Right kidney (tissue), 1 donor: Measurements from ENCODE around the gene JARID2.

Source experiments
- DNase-seq: peaks from one replicate; pipeline ENCODE4 v3.0.0-alpha.2; 2016

Gene JARID2

GRCh38 chr6:15423286-15423993 lies 177.6 kb downstream of the JARID2 start:
- DNase-seq, result no peak

- DNase-seq, result no peak
These were observed 180.1 kb downstream of the JARID2 start for GRCh38 chr6:15425947-15426346.

- no peak for DNase-seq
These were observed 180.5 kb downstream of the JARID2 start for GRCh38 chr6:15426395-15426794.

GRCh38 chr6:15426901-15427300 lies 181.0 kb downstream of the JARID2 start:
- no peak for DNase-seq

- no peak for DNase-seq
These were observed 181.6 kb downstream of the JARID2 start for GRCh38 chr6:15427331-15428070.

- no peak for DNase-seq
These were observed 183.6 kb downstream of the JARID2 start for GRCh38 chr6:15429141-15430110.

- no peak for DNase-seq
These were observed 184.3 kb downstream of the JARID2 start for GRCh38 chr6:15430186-15430585.

GRCh38 chr6:15430931-15431405 lies 185.1 kb downstream of the JARID2 start:
- no peak for DNase-seq

GRCh38 chr6:15431762-15432483 lies 186.1 kb downstream of the JARID2 start:
- no peak for DNase-seq

- DNase-seq, result no peak
These were observed 187.6 kb downstream of the JARID2 start for GRCh38 chr6:15433511-15433861.

GRCh38 chr6:15434263-15434662 lies 188.4 kb downstream of the JARID2 start:
- no peak for DNase-seq

- no peak for DNase-seq
These were observed 189.0 kb downstream of the JARID2 start for GRCh38 chr6:15434823-15435380.

- no peak for DNase-seq
These were observed 189.6 kb downstream of the JARID2 start for GRCh38 chr6:15435468-15435867.

- DNase-seq, result no peak
These were observed 190.6 kb downstream of the JARID2 start for GRCh38 chr6:15436451-15436850.

GRCh38 chr6:15437090-15437635 lies 191.3 kb downstream of the JARID2 start:
- DNase-seq, result no peak

- DNase-seq, result no peak
These were observed 193.6 kb downstream of the JARID2 start for GRCh38 chr6:15439410-15440025.

GRCh38 chr6:15440040-15440439 lies 194.2 kb downstream of the JARID2 start:
- no peak for DNase-seq

GRCh38 chr6:15441215-15441868 lies 195.5 kb downstream of the JARID2 start:
- DNase-seq, result no peak

GRCh38 chr6:15441981-15442380 lies 196.1 kb downstream of the JARID2 start:
- DNase-seq, result no peak

- DNase-seq, result no peak
These were observed 196.6 kb downstream of the JARID2 start for GRCh38 chr6:15442467-15442866.
